ENCODE data around the gene CFAP20DC.
"Not testable (repeated sequence)": the region's sequence is repeated elsewhere in the genome, so short reads cannot be mapped to it uniquely, and the experiment has no call there.

CFAP20DC gene
- total RNA-seq = 0.56 reads per million

GRCh38 chr3:59049671-59050331, at the start of gene CFAP20DC:
Gene CFAP20DC, minus strand, starts transcription at chr3:59050025. Its CDS starts 394 bp downstream, at chr3:59049631.
- DNase-seq = peak; percentile 75

- not testable (repeated sequence) for DNase-seq
Measured at GRCh38 chr3:59098516-59098915, 48.7 kb upstream of the CFAP20DC start.

- no peak for DNase-seq
Measured at GRCh38 chr3:59094446-59094845, 44.6 kb upstream of the CFAP20DC start.

- no peak for DNase-seq
Measured at GRCh38 chr3:59093521-59093920, 43.7 kb upstream of the CFAP20DC start.

- DNase-seq = no peak
Measured at GRCh38 chr3:59088761-59089160, 38.9 kb upstream of the CFAP20DC start.

- no peak for DNase-seq
Measured at GRCh38 chr3:59085976-59086375, 36.2 kb upstream of the CFAP20DC start.

GRCh38 chr3:59084583-59084982, 34.8 kb upstream of the CFAP20DC start:
- no peak for DNase-seq

GRCh38 chr3:59082106-59082505, 32.3 kb upstream of the CFAP20DC start:
- no peak for DNase-seq

- no peak for DNase-seq
Measured at GRCh38 chr3:59081071-59081470, 31.2 kb upstream of the CFAP20DC start.

GRCh38 chr3:59079962-59080361, 30.1 kb upstream of the CFAP20DC start:
- no peak for DNase-seq

- DNase-seq = no peak
Measured at GRCh38 chr3:59074764-59075163, 24.9 kb upstream of the CFAP20DC start.

- DNase-seq = no peak
Measured at GRCh38 chr3:59072681-59073080, 22.9 kb upstream of the CFAP20DC start.

- no peak for DNase-seq
Measured at GRCh38 chr3:59069838-59070237, 20.0 kb upstream of the CFAP20DC start.

GRCh38 chr3:59065240-59065639, 15.4 kb upstream of the CFAP20DC start:
- DNase-seq = no peak

GRCh38 chr3:59064728-59065127, 14.9 kb upstream of the CFAP20DC start:
- DNase-seq = no peak

- DNase-seq = no peak
Measured at GRCh38 chr3:59064276-59064675, 14.5 kb upstream of the CFAP20DC start.

GRCh38 chr3:59056706-59057105, 6.9 kb upstream of the CFAP20DC start:
- DNase-seq = no peak

- DNase-seq = no peak
Measured at GRCh38 chr3:59052803-59053411, 3.1 kb upstream of the CFAP20DC start.

GRCh38 chr3:59050811-59051414, 1.1 kb upstream of the CFAP20DC start:
- not testable (repeated sequence) for DNase-seq

- DNase-seq = no peak
Measured at GRCh38 chr3:59046839-59047238, 3.0 kb downstream of the CFAP20DC start.

GRCh38 chr3:59043391-59043790, 6.4 kb downstream of the CFAP20DC start:
- no peak for DNase-seq

GRCh38 chr3:59040902-59041301, 8.9 kb downstream of the CFAP20DC start:
- DNase-seq = no peak

- DNase-seq = no peak
Measured at GRCh38 chr3:59027607-59028006, 22.2 kb downstream of the CFAP20DC start.

- no peak for DNase-seq
Measured at GRCh38 chr3:59023612-59024011, 26.2 kb downstream of the CFAP20DC start.

Data from effector CD4-positive, alpha-beta T cell (primary cell).